HG03520 (cell line): ENCODE results near the gene HUS1B.
"Not testable (repeated sequence)": the region's sequence is repeated elsewhere in the genome, so short reads cannot be mapped to it uniquely, and the experiment has no call there.

ENCODE experiments used
- ATAC-seq: cut with Tn5 transposase; IDR thresholded peaks from one replicate; pipeline ENCODE4 v1.9.1; 2021; ENCODE audit warnings: mild to moderate bottlenecking, moderate library complexity; ENCODE audit not compliant: unreplicated experiment

Gene HUS1B

DNA sequence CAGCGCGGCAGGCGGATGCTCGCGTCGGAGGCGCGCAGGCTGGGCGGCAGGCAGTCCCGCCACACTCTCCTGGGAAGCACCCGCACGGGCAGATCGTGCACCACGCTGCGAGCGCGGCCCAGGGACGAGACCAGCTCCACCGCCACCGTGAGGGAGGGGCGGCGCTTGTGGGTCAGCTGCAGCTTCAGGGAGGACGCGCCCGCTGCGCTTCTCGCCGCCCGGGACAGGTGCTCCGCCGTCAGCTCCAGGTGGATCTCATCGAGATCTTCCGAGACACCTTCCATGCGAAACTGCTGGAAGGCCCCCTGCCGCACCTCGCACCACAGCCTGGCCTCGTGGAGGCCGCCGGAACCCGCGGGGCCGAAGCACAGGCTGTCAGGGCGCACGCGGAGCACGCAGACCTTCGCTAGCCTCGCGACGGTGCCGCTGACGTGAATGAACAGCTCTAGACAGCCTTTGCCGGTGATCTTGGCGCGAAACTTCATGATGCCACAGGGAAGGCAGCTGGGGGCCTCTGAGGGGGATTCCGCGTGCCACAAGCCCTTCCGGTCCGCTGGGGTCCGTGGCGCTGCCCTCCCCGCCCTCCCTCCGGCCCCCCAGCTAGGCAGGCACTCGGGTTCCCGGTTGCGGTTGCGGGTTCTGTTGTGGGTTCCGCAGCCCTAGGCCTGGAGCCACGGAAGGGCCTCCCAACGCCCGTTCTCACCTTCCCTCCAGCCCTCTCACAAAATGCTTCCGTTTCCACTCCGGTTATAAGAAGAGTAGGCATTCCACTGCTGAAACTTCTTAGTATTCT is at the start of gene HUS1B:
TSS of gene HUS1B (minus strand) at position 641 of the 793 bp plus-strand sequence. CDS start at position 485, 156 bp downstream.
- no peak for ATAC-seq

DNA sequence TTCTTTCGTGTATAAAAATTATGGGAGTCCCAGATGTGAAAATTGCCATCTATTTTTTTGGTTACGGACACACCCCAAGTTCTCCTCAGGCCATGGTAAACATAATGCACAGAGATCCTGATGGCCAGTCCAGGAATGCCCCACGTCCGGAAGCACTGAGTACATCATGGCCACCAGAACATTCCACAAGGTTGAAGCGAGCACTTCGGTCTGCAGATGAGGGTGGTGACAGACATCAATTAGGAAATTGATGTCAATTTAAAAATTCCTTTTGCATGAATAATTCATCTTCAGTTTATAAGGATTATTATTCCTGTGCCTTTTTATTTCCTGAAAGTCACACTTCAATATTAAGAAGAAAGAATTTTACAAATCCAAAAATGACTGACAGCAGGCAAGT is 49.2 kb upstream of the HUS1B start:
- no peak for ATAC-seq

- no peak for ATAC-seq
Measured at GRCh38 chr6:705047-705446, 48.1 kb upstream of the HUS1B start.

DNA sequence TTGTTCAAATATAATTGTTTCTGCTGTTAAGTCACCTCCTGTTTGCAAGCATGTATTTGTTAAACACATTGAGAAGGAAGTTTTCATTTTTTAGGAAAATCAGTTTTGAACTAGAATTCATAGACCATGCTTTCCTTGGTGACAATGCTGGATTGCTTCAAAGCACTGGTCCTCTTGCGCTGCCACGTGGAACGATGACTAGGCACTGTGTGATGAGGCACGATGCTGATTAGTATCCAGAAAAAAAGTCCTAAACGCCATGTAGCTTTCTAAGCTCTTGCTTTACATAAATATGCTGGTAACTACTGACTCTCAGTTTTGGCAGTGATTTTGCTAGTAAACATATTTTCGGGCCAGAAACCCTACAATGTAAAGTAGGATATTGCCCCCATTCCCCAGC is 47.1 kb upstream of the HUS1B start:
- no peak for ATAC-seq

GRCh38 chr6:703552-703951 is 46.7 kb upstream of the HUS1B start:
- no peak for ATAC-seq

- ATAC-seq: no peak
Measured at GRCh38 chr6:701700-702479, 45.0 kb upstream of the HUS1B start.

GRCh38 chr6:701215-701614 is 44.3 kb upstream of the HUS1B start:
- ATAC-seq: no peak

DNA sequence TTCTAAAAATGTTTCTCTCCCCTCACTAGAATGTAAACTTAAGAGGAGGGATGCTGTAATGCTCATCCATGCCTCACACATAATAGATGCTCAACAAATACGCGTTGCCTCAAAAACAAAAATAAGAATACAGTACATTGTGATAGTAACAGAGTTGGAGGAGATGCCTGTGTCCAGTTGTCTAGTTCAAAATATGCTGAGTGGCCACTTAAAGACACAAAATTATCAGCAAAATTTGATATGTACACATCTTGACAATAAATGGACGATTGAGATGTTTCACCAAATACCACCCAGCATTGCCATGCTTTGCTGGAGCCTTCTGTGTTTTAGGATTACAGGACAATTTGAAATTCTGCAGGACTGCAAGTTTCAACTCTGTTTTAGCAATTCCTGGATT is 43.6 kb upstream of the HUS1B start:
- no peak for ATAC-seq

- ATAC-seq: no peak
Measured at GRCh38 chr6:699319-699718, 42.4 kb upstream of the HUS1B start.

- not testable (repeated sequence) for ATAC-seq
Measured at GRCh38 chr6:694431-695126, 37.7 kb upstream of the HUS1B start.

GRCh38 chr6:693723-694009 is 36.8 kb upstream of the HUS1B start:
- no peak for ATAC-seq

- peak; percentile 90 for ATAC-seq
Measured at GRCh38 chr6:692858-693722, 36.2 kb upstream of the HUS1B start, which contains the start of gene EXOC2. TSS of gene EXOC2 (minus strand) at chr6:693139. CDS start at chr6:637818, 55,321 bp downstream.

- ATAC-seq: peak; percentile 56
Measured at GRCh38 chr6:692356-692851, 35.5 kb upstream of the HUS1B start.

- ATAC-seq: no peak
Measured at GRCh38 chr6:689223-689622, 32.3 kb upstream of the HUS1B start.

- ATAC-seq: no peak
Measured at GRCh38 chr6:686497-686896, 29.6 kb upstream of the HUS1B start.

DNA sequence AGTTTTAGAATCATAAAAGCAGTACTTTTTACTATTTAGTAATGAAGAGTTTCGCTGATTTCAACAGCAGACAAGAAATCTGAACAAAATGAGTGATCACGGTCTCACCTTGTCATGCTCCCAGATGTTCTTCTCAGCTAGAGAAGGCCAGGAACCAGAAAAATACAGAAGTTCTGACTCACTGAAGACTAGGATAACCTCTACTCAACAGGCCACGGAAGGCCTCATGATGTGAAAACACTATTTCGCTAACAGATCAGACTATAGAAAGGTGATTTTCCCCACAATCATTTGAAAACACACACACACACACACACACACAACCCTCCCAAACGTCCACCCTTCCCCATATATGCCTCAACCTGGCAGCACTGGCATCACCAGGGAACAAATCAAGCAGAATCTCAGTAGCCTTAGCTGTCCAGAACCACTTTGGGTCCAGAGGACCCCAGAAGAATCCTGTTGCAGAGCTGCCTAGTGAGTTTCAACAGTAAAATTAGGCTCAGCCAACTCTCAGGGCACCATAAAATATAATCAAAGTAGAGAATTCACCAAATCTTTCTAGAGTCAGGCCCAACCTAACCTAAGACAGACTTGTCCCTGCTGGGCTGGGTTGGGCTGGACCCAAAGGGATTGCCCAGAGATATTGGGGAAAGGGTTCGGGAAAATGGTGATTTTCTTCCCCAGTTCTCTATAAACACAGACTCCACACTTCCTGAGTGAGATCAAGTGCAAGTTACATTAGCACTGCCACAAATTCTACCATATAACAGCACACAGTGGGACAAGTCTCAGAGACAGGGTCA is 28.1 kb upstream of the HUS1B start:
- peak; percentile 89 for ATAC-seq

DNA sequence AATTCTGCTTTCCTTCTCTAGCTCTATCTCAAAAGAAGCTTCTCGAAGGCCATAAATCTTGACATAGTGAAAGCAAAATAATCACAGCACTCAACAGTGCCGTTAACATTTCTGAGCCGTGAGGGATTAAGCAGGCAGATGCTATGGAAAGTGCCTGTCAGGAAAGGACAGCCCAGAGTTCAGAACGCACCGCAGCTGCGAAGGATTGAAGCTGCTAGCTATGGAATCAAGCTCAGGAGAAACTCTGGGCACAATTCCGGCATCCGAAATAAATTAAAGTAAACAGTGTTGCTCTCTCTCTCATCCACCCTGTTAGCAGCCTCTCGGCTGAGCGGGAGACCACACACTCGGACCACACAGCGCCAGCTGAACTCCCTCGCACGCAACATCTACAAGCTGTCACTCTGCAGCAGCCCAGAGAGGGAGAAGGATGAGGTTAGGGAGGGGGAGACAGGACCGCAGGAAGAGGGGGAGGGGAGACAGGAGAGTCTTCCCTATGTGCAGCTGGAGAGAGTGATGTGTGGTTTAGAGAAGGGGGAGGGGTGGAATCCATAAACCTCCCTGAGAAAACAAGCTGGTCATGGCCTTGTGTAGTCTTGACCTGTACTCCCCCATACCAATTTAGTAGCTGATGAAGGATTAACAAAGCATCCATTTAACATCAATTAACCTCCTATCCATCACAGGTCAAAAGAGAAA is 27.0 kb upstream of the HUS1B start:
- ATAC-seq: no peak

DNA sequence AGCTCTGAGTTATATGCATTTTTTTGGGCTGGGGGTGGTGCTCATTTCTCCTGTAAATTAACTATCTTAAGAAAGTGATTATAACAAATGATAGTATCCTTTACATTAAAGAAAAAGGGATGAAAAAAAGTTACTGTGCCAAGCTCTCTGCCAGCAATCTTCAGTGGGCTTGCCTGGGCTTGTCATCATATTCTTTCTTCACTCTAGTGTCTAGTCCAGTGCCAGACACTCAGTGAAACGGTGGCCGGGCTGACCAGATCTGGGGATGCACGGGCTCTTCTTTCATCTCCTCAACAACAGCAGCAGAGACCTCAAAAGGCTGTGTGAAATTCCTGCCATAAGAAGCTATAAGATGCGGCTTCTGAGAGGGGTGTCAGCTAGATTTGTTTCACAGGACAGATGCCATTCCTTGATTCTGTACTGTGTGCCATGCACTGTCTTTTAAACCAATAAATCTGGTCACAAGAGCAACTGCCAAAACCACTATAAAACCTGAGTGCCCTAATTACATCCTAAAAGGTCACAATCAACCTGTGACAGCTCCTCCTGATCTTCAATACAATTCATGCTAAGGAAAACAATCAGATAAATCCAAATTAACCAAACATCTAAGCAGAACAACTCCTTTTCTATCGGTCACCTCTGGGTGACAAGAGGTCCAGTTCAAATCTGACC is 23.9 kb upstream of the HUS1B start:
- no peak for ATAC-seq

DNA sequence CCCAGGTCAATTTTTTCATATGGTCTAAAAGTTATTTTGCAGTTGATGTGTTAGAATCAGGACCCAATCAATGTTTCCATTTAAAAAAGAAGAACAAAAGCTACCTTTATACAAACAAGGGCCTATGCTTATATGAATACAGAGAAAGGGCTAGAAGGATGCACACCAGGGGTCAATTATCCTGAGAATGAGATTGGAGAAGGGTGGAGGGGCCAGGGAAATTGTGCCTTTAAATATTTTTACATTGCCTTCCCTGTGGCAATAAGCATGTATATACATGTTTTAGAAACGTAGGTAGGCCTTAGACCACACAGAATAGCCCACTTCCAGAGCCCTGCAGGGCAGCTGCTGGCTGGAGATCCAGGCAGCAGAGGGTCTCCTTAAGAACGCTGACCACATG is 23.4 kb upstream of the HUS1B start:
- no peak for ATAC-seq
